Stimulated activated CD8-positive, alpha-beta memory T cell treated with anti-CD3 and anti-CD28 coated beads, Interleukin-4, amount 100 ng/mL, for 48 hours (primary cell): ENCODE data around the gene TNS4.

Experiments
- DNase-seq: peaks from one replicate; pipeline ENCODE4 v3.0.0-alpha.2; 2020

Gene TNS4

GRCh38 chr17:40454613-40454995 is 46.8 kb downstream of the TNS4 start:
- DNase-seq = no peak

DNA sequence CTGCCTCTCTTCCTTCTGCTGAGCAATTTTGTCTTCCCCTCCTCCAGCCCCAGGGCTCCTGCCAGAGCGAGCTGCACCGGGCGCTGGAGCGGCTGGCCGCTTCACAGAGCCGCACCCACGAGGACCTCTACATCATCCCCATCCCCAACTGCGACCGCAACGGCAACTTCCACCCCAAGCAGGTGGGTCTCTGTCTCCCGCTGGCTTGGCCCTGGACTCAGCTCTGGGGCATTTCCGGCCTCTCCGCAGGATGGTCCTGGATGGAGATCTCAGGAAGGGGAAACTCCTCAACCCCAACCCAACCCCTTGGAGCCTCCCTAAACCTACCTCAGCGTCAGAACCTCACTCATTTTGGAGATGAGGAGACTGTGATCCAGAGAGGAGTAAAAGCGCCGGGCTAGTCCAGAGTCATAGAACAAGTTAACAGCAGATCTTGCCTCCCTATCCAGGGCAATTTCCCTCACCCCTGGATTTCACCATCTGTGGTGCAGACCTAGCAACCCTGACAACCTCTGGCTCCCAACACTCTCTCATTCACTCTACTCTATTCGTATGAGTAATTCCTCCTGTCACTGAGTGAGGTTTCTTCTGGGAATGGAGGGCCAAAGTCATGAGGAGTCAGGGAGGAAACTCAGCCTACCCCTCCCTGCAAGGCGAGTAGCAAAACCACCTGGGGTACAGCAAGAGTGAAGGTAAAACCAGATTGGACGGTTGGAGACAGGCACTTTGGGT is 47.4 kb downstream of the TNS4 start:
- no peak for DNase-seq

DNA sequence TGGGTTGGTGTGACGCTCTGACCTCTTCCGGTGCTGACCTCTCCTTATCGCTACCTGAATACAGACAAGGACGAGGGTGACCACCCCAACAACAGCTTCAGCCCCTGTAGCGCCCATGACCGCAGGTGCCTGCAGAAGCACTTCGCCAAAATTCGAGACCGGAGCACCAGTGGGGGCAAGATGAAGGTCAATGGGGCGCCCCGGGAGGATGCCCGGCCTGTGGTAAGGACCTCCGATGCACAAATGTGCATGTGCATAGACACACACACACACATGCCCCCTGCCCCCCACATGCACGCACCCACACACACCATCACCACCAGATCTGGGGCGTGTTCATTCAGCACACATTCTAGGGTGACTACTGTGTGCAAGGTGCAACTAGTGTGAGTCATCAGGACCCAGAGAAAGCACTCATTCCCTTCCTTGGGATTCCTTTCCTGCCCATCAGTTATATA is 48.5 kb downstream of the TNS4 start:
- no peak for DNase-seq

DNA sequence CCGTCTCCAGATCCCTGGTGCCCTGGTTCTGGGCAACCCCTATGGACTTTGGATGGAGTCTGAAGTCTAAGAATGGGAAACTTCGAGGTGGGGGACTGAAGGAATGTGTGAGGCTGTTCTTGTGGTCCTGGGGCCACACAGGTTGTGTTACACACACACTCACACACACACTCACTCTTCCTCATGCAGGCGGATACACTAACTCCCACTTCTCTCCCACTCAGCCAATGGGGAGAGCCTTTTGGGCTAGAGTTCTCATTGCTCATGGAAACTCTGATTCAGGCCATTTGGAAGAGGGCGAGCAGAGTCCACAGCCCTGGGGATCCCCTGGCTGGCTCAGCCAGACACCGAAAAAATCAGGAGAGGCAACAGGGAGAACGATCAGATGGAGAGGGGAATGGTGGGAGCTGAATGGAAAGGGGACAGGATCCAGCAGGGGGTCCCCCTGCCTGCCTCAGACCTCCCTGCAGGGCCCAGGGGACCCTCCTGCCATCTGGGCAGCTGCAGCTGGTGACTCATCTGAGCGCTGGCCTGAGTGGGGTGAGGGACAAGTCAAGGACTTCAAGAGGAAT is 49.1 kb downstream of the TNS4 start:
- DNase-seq = no peak

- no peak for DNase-seq
Measured at GRCh38 chr17:40451420-40451819, 50.0 kb downstream of the TNS4 start.

GRCh38 chr17:40450175-40450574 is 51.2 kb downstream of the TNS4 start:
- DNase-seq = peak; percentile 71

DNA sequence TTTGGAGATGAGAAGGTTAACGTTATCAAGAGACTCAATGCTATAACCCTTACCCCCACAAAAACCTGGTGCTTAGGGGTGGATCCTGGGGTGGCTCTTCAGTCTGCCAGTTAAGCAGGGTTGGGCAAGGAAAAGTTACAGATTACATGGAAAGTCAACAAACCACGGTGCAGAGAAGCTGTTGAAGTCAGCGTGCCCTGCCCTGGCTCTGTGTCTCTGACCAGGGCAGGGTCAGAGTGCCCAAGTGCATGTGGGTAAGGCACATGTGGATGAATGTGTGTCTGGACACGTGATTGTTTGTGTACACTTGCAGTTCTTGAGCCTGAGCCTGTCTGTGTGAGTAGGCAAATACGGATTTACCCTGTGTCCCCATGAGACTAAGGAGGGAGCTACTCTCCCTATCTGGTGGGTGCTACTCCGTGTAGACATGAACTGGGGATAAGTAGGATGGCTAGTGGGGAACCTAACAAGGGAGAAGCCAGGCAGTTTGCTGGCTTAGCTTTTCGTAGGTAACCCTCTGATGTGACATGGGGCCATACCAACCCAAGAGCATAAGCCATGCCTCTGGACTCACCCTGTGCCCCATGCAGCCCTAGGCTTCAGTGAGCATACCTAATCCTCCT is 52.7 kb downstream of the TNS4 start:
- DNase-seq = no peak

GRCh38 chr17:40448213-40448638 is 53.2 kb downstream of the TNS4 start:
- no peak for DNase-seq

DNA sequence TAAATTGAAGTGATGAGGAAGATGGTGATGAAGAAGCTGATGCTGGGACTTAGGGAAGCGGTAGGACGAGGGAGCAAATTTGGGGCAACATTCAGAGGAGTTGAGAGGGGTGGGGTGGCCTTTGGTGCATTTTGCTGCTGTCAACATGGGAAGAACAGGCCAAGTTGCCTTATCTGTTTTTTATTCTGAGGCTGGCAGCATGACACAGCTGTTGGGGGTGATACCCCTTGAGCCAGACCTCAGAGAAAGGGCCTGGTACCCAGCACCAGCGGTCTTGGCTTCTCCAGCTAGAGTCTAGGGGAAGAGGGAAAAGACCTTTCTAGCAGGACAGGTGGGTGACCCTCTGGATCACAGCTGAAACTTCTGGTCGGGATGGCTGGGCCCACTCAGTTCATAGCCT is 53.6 kb downstream of the TNS4 start:
- no peak for DNase-seq

DNA sequence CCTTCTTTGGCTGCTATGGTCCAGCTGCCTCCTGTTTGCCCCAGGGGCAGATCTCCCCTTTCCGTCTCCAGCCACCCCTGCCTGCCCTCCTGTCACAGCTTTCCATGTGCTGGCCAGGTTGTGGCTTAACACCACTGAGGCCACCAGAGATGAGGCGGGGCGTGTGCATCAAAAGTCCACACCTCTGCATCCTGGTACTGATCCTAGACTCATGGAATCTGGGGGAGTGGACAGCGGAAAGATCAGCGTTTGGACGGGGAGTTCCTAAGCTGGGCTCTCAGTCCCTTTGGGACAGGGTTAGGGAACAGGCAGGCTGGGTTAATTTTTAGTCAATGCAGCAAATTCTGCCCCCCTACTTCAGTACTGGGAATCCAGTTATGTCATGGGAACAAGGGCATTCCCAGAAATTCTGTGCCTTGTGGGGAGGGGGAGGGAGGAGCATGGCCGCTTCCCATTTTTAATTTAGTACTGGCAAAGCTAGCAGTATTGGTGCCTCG is 54.2 kb downstream of the TNS4 start:
- DNase-seq = no peak

DNA sequence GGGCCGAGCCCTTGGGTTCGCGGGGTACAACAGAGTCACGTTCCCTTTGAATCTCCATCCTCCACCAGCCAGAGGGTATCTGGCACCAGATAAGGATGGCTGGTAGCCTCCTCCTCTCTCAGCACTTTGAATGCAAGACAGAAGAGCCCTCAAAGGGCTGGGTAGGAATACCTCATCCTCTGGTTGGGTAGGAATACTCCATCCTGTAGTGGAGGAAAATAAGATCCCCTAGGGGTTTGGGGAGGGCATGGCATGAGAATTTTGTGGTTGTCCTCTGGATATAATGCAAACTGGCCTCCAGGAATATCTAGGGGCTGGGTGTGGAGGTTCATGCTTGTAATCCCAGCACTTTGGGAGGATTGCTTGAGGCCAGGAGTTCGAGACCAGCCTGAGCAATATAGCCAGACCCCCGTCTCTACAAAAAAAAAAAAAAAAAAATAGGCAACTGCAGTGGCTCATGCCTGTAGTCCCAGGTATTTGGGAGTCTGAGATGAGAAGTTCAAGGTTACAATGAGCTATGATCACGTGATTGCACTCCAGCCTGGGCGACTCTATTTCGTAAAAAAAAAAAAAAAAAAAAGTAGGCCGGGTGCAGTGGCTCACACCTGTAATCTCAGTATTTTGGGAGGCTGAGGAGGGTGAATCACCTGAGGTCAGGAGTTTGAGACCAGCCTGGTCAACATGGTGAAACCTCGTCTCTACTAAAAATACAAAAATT is 55.5 kb downstream of the TNS4 start:
- DNase-seq = no peak

DNA sequence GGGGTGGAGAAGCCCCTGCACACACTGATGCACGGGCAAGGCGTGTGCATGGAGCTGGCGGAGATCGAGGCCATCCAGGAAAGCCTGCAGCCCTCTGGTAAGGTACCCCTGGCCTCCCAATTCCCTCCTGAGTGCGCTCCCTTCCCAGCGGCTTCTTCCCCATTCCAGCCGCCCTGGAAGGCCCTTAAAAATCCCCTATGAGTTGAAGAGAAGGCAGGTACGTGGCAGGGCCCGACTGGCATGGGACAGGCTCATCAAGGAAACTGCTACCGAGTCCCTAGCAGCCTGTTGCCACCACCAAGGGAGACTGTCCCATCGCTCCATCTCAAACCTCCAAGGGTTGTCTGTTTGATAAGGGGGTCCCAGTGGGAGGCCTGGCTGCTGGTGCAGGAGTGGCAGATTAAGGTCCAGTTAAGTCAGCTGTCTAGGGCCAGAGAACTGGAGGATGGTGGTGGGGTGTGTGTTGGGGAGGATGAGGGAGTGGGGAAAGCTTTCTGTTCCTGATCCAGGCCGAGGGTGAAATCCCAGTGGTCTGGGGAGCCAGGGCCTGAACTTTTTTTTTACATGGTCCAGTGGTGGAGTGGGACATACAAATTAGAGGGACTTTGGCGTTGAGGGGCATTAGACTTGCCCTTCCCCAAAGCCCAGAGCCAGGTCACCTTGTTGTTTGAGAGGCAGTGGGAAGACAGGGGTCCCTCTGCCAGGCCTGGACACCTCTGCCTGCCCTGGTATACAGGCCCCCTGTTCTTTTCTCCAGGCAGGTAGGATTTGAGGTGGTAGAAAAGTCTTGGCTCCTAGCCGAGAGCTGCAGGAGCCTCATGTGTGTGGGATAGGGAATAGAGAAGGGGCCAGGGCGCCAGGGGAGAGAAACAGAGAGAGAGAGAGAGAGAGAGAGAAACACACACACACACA is 57.2 kb downstream of the TNS4 start:
- DNase-seq = peak; percentile 36

GRCh38 chr17:40443196-40443987 is 58.0 kb downstream of the TNS4 start, which contains the start of gene IGFBP4:
TSS of gene IGFBP4 (plus strand) at chr17:40443450. CDS start at chr17:40443736, 286 bp downstream.
- peak; percentile 80 for DNase-seq

DNA sequence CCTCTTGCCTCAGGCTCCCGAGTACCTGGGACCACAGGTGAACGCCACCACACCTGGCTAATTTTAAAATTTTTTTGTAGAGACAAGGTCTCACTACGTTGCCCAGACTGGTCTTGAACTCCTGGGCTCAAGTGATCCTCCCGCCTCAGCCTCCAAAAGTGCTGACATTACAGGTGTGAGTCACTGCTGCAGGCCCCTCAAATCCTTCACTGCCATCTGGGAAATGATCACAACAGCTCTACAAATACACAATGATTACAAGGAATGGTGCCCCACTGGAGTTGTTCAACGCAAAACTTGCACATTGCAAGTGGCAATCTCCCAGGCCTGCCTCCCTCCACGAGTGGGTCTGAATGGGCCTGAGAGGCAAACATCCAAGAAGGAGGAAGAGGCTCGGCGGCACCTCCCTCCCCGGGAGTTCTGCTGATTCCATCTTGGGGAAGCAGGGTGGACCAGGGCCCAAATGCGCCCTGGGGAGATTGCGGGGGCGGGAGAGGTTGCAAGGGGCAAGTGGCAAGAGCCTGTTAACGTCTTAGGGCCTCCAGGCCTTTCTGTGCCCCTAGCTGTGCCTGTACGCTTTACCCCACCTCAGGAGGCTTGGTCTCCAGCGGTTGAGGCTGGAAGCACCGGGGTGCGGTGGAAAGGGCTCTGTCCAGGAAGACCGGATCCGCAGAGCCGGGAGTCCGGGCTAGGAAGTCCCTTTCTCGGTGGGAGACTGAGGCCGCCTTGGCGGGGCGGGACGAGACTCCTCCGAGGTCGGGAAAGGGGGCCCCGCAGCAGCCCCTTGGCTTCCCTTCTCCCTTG is 58.8 kb downstream of the TNS4 start:
- DNase-seq = no peak

GRCh38 chr17:40440166-40440565 is 61.3 kb downstream of the TNS4 start:
- DNase-seq = no peak

- DNase-seq = no peak
Measured at GRCh38 chr17:40437095-40437732, 64.2 kb downstream of the TNS4 start.

DNA sequence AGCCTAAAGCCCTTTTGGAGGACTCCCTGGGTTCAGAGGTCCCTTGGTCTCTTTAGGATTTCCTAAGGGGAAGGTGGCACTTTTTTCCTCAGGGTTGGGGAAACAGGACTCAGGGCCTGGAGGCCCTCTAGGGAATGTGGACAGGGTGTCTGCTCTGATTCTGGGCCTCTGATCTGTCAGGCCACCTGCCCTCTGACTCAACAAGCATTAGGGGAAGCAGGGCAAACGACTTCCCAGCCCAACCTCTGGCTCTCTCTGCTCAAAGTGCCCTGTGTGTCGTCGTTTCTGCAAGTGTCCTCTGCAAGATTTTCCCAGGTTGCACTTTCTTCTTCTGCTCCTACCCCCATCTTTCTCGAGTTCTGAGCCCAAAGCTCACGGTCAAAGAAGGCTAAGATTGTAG is 64.8 kb downstream of the TNS4 start:
- DNase-seq = no peak

- peak; percentile 55 for DNase-seq
Measured at GRCh38 chr17:40433551-40434415, 67.6 kb downstream of the TNS4 start.
